Tibial nerve (tissue), 4 donors: ENCODE results near the gene SERPINA1.

ENCODE experiments used
- EP300 ChIP-seq, 2 donors: sonication (generic); formaldehyde crosslinking; IDR thresholded peaks; one replicate each; pipeline ENCODE4 v1.6.1; 2017; ENCODE audit warnings: antibody characterized with exemption in 2 of 2, mild to moderate bottlenecking in 1 of 2
- POLR2A ChIP-seq, 2 donors: fragments of 450-650 bp; IDR thresholded peaks; one replicate each; pipeline ENCODE4 v1.6.1; 2017; ENCODE audit warnings: antibody characterized with exemption in 2 of 2, mild to moderate bottlenecking in 2 of 2, moderate library complexity in 2 of 2
- TF ChIP-seq, protein P1 (sequence below), 5 experiments: fragments of 200-600 bp in 3 of 5; fragments of 450-650 bp in 2 of 5; sonication (generic) in 3 of 5; IDR thresholded peaks; one replicate each; pipeline ENCODE4 v1.5.1; 2016 to 2019; ENCODE audit warnings: antibody characterized with exemption in 5 of 5, mild to moderate bottlenecking in 3 of 5, moderate library complexity in 2 of 5

- TF ChIP-seq, protein P1, sequence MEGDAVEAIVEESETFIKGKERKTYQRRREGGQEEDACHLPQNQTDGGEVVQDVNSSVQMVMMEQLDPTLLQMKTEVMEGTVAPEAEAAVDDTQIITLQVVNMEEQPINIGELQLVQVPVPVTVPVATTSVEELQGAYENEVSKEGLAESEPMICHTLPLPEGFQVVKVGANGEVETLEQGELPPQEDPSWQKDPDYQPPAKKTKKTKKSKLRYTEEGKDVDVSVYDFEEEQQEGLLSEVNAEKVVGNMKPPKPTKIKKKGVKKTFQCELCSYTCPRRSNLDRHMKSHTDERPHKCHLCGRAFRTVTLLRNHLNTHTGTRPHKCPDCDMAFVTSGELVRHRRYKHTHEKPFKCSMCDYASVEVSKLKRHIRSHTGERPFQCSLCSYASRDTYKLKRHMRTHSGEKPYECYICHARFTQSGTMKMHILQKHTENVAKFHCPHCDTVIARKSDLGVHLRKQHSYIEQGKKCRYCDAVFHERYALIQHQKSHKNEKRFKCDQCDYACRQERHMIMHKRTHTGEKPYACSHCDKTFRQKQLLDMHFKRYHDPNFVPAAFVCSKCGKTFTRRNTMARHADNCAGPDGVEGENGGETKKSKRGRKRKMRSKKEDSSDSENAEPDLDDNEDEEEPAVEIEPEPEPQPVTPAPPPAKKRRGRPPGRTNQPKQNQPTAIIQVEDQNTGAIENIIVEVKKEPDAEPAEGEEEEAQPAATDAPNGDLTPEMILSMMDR (IDR thresholded peaks at IDR 0.05), result no peak
- TF ChIP-seq POLR2A (IDR thresholded peaks at IDR 0.05), result no peak
- no peak for TF ChIP-seq EP300 (IDR thresholded peaks at IDR 0.05)
Measured at GRCh38 chr14:94394025-94394493, 5.7 kb upstream of the SERPINA1 start.
